Islet of Langerhans (tissue), 1 donor: Measurements from ENCODE around the gene TENT4B.
"Not testable (repeated sequence)": the region's sequence is repeated elsewhere in the genome, so short reads cannot be mapped to it uniquely, and the experiment has no call there.

ENCODE experiments used
- FAIRE-seq: peaks from one replicate; lab custom pipeline; 2011; peaks lifted over from hg19 to GRCh38; lab: Jason Lieb, UNC

The TENT4B gene

DNA sequence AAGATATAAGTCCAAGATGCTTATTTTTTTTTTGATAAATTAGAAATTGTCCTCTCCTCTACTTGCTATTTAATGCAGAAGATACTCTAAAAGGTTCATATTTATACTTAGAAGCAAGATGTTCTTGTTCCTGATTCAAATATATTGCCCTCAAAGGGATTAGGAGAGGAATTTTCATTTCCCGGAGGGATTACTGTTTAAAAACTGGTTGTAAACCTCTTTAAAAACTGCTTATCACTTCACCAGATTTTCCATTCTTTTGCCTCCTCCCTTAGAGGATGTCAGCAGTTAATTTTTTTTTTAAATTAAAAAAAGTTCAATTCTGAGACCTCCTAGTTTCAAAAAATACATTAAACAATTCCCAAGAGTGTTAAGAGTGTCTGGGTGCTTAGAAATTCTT, 2.8 kb downstream of the TENT4B start:
- no peak for FAIRE-seq

DNA sequence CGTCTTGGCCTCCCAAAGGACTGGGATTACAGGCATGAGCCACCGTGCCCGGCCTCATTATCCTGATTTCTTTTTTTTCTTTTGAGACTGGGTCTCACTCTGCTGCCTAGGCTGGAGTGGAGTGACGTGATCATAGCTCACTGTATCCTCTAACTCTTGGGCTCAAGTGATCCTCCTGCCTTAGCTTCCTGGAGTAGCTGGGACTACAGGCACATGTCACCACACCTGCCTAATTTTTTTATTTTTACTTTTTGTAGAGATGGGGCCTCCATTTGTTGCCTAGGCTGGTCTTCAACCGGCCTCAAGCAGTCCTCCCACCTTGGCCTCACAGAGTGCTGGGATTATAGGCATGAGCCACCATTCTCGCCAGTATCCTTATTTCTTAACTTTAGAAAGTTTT, 3.5 kb downstream of the TENT4B start:
- no peak for FAIRE-seq

DNA sequence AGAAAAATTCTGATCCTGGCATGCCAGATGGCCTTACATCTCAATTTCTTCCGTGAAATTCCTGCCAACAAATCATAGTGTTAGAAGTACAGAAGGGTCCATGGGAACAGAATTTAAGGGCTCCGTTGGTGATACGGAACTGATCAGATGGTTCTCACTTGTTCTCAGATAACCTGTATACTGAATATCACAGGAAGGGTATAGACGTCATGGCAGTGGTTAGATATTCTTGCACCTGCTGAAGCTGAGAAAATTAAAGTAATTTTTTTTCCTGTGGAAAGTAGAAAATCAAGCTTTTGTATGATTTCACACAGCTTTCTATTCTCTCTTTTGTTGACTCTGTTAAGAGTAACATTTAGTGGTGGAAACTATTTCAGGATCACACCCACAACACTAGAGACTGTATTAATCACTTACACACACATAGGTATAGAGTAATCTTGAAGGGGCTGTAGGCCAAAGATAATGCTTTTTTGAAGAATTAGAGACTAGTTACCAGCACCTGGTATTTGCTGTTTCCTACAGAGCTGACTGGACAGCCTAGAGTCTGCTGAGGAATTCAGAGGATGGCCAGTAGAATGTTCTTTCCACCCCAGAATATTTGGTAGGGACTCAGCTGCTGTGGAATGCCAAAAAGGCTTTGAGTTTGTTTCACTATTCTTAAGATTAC, 7.5 kb downstream of the TENT4B start:
- FAIRE-seq = no peak

DNA sequence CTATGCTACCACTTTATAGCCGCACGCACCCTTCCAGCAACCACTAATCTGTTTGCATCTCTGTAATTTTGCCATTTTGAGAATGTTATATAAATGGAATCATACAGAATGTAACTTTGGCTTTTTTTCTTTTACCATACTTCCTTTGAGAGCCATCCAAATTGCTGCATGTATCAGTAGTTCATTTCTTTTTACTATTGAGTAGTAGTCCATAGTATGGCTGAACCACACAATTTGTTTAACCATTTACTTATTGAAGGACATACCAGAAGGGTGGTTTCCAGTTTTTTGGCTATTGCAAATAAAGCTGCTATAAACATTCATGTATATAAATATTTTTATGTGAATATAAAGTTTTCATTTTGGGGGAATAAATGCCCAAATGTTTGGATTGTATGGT, 8.8 kb downstream of the TENT4B start:
- FAIRE-seq = no peak

DNA sequence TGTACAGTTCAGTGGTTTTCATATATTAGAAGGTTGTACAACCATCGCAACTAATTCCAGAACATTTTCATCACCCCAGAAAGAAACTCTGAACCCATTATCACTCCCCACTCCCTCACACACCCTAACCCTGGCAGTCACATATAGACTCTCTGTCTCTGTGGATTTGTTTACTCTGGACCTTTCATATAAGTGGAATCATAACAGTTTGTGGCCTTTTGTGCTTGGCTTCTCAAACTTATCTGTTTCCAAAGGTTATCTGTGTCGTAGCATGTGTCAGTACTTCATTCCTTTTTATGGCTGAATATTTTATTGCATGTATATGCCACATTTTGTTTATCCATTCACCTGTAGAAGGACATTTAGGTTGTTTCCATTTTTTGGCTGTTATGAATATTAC, 12.4 kb downstream of the TENT4B start:
- FAIRE-seq = no peak

DNA sequence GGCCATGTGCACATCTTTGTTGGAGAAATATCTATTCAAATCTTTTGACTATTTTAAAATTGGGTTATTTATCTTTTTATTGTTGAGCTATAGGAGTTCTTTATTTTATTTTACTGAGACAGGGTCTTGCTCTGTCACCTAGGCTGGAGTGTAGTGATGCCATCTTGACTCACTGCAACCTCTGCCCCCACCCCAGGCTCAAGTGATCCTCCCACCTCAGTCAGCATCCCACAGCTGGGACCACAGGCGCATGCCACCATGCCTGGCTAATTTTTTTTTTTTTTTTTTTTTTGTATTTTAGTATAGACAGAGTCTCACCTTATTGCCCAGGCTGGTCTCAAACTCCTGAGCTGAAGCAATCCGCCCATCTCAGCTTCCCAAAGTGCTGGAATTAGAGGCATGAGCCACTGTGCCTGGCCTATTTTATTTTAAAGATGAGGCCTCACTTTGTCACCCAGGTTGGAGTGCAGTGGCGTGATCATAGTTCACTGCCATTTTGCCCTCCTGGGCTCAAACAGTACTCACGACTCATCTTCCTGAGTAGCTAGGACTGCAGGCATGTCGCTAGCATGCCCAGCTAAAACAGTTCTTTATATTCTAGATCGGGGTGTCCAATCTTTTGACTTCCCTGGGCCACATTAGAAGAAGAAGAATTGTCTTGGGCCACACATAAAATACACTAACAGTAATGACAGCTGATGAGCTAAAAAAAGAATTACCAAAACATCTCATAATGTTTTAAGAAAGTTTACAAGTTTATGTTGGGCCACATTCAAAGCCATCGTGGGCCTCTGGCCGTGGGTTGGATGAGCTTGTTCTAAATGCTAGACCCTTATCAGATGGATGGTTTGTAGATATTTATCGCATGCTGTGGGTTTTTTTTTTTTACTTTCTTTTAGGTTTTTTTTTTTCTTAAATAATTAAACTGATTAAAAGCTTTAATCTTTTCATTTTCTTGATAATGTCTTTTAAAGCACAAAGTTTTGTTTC, 13.7 kb downstream of the TENT4B start:
- FAIRE-seq = peak; percentile 61

DNA sequence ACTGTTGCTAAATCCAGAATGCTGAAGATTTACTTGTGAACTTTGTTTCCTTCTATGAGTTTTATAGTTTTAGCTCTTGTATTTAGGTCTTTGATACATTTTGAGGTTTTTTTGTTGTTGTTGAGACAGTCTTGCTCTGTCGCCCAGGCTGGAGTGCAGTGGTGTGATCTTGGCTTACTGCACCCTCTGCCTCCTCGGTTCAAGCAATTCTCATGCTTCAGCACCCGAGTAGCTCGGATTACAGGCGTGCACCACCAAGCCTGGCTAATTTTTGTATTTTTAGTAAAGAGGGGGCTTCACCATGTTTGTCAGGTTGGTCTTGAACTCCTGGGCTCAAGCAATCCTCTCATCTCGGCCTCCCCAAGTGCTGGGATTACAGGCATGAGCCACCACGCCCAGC, 14.4 kb downstream of the TENT4B start:
- FAIRE-seq = no peak

DNA sequence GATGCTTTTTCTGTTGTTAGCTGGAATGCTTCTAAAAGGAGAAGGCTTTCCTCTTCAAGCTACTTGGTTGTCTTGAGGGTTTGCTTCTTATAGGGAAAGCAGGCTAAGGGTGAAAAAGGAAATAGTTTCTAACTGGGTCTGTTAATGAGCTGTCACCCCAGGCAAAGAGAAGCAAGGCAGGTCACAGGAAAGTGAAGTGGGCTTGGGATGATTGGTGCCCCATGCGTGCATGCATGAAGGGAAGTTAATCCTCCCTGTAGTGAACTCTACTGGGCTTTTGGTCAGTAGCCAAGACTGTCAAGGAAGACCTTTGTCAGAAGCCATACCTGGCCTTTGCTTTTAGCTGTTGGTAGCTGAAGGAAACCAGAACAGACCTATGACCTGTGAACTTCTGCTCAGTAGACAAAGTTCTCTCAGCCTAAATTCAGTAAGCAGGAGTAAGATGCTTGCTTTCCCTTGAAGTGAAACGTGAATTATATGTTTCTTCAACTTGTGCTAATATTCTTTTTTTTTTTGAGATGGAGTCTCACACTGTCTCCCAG, 16.5 kb downstream of the TENT4B start:
- no peak for FAIRE-seq

DNA sequence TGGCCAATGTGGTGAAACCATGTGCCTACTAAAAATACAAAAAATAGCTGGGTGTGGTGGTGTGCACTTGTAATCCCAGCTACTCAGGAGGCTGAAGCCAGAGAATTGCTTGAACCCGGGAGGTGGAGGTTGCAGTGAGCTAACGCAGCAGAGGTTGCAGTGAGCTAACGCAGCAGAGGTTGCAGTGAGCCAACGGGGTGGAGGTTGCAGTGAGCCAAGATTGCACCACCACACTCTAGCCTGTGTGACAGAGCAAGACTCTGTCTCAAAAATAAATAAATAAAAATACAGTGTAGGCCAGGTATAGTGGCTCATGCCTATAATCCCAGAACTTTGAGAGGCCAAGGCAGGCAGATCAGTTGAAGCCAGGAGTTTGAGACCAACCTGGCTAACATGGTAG, 18.7 kb downstream of the TENT4B start:
- FAIRE-seq = not testable (repeated sequence)

DNA sequence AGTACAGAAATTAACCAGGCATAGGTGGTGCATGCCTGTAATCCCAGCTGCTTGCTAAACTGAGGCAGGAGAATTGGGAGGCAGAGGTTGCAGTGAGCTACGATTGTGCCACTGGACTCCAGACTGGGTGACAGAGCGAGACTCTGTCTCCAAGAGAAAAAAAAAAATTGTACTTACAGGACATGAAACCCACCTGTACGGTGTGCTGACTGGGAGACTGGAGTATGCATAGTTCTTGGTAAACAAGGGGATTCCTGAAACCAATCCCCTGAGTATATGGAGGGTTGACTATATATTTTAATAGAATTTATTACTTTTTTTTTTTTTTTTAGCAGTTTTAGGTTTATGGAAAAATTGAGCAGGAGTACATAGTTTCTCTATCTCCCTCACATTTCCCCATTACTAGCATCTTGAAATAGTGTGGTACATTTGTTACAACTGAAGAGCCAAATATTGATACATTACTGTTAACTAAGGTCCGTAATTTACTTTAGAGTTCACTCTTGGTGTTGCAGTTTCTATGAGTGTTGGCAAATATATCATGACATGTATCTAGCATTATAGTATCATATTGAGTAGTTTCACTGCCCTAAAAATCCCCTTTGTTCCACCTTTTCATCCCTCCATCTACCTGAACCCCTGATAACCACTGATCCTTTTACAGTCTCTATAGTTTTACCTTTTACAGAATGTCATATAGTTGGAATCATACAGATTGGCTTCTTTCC, 19.3 kb downstream of the TENT4B start:
- no peak for FAIRE-seq

DNA sequence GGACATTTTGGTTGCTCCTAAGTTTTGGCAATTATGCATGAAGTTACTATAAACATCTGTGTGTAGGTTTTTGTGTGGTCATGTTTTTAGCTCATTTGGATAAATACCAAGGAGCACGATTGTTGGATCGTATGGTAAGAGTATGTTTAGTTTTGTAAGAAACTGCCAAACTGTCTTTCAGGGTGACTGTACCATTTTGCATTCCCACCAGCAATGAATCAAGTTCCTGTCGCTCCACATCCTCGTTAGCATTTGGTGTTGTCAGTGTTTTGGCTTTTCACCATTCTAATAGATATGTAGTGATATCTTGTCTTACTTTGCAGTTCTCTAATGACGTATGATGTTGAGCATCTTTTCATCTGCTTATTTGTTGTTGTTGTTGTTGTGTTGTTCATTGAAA, 20.2 kb downstream of the TENT4B start:
- no peak for FAIRE-seq

DNA sequence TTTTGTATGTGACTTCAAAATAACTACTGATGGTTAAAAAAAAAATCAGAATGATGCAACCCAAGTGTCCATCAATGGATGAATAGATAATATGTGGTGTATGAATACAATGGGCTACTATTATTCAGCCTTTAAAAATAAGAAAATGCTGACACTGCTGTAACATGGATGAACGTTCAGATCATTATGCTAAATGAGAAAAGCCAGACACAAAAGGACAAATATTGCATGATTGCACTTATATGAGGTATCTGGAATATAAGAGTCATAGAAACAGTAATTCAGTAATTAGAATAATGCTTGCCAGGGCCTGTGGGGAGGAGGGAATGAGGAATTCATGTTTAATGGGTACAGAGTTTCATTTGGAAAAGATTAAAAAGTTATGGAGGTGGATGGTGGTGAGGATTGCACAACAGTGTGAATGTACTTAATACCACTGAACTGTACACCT, 25.4 kb downstream of the TENT4B start:
- peak; percentile 21 for FAIRE-seq

DNA sequence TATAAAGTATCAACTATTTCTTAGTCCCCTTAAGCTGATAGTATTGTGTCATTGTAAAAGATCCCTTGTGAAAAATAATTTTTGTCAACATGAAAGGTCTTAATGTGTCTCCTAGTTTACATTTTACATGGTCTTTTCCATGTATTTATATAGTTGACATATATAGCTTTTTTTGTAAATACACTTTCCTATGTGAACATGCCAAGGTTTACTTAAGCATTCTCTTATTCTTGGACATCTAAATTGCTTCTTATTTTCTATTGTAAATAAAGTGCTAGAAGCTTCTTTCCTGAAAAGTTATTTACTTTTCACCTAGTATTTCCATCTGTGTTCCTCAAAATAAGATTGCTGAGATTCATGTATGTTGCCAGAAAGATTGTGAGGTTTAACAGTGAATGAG, 29.3 kb downstream of the TENT4B start:
- no peak for FAIRE-seq

DNA sequence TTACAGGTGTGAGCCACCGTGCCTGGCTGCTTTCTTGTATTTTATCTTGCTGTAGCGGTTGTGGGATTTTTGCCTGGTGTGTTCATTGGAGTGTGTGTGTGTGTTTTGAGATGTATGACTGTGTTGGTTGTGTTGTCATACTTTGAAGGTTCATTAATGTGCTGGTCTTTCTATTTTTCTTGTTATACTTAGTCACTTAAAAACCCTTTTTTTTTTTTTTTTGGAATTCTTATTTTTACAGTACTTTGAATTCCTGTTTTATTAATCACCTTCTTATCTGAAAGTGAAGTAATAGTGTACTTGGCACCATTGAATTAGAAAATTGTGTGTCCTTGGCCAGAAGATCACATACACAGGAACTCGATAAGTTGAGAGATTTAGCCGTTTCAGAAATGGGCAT, 30.2 kb downstream of the TENT4B start:
- FAIRE-seq = no peak

DNA sequence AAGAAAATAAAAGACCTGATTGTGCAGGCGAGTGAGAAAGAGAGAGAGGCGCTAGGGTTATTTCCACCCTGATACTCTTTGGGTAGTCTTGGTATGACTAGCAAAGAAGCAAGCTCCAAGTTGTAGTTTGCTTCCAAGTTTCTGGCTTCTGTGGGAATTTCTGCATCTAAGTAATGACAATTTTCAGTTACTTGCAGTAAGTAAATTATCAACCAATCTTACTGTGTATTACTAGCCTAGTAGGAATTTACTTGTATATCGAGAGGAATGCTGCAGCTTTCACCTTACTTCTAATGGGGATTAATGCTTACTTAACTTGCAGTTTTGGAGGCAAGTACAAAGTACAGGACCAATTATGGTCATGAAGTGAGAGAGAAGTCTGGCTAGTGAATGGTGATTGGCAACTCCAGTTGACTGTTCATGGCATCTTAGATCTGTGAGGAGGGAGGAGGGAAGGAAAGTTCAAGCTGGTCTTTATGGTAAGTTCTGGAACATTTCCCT, 31.9 kb downstream of the TENT4B start:
- no peak for FAIRE-seq

DNA sequence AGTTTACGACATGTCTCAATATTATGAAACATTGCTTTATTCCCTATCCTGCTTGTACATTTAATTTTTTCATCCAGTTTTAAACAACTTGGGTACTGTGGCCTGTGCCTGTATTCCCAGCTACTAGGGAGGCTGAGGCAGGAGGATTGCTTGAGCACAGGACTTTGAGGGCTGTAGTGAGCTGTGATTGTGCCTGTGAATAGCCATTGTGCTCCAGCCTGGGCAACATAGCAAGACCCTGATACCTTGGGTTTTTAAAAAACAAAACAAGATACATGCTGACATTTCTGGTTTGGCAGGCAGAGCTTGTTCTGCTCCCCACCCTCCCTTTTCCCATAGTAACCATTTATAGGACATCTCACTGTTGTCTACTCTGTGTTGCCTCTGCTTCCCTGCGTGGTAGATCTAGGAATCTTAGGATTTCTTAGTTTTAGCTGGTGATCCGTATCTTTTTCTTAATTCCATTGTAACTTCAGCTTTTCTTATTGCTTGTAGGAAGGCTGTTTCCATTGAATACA, 35.6 kb downstream of the TENT4B start:
- no peak for FAIRE-seq

DNA sequence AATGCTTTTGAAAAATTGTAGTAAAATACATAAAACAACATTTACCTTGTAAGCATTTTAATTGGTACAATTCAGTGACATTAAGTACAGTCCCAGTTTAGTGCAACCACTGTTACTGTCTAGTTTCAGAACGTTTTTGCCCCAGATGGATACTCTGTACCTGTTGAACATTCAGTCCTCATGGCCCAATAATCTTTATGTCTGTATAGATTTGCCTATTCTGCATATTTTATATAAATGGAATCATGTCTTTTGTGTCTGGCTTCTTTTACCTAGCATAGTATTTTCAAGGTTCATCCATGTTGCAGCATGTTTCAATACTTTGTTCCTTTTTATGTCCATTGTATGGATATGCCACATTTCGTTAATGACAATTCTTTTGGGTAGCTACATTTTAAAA, 37.2 kb downstream of the TENT4B start:
- FAIRE-seq = no peak

DNA sequence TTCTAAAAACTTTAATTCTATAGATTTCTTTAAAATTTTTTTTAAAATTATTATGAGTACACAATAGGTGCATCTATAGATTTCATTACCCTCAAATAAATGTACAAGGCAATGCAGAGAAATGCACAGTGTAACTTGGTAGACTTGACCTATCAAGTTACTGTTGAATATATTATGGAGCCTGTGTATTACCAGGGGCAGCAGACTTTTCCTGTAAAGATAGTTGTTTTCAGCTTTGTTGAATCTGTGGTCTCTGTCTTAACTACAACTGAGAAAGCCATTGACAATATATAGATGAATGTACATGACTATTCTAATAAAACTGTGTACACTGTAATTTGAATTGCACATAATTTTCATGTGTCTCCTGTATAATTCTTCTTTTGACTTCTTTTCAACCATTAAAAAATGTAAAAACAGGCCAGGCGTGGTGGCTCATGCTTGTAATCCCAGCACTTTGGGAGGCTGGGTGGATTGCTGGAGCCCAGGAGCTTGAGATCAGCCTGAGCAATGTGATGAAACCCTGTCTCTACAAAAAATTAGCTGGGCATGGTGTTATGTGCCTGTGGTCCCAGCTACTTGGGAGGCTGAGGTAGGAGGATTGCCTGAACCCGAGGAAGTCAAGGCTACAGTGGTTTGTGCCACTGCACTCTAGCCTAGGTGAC, 39.4 kb downstream of the TENT4B start:
- no peak for FAIRE-seq

DNA sequence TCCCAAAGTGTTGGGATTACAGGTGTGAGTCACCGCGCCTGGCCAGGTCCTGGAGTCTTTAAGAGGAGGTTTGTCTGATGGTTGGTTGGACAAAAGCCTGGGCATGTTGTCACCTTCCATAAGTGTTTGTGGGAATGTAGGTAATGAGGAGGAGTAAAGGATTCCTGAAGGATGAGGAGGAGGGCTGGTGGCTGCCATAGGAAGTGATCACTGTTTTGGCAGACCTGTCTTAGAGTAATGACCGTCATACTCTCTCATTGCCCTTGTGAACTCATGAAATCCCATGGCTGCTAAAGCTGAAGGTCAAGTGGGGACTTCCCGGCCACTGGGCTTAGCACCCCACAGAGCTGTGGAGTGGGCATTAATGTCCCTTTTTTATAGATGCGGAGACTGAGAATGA, 40.5 kb downstream of the TENT4B start:
- FAIRE-seq = no peak

DNA sequence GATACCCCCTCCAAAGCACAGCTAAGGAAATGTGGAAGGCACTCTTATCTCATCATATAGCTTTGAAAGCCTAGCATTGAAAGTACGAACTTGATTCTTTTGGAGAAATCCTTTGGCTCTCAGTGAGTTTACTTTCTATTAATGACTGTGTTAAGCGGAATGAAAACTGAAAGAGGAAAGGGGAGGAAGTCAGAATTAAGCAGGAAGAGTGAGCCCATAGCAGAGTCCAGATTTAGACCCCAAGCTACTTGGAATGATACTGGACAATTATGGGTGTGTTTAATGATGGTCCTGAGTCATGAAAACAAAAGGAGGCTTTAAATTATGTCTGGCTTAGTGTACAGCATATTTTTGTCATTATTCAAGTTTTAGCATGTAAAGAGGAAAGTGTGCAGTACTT, 42.2 kb downstream of the TENT4B start:
- FAIRE-seq = no peak

DNA sequence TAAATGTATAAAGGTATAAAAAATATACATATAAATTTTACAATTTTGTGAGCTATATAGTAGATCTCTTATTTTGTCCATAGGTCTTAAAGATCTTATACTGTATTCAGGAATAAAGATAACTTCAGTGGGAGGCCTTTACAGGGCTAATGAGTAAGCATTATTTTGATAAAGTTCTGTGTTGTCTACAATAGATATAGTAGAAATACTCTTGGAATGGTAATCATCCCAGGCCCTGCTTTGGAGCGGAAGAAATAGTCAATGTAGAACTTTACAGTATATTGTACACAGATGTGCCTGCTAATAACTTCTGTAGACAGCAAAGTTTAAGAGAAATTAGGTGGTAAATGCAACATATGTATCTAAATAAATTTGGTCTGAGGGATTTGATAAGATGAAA, 42.6 kb downstream of the TENT4B start:
- FAIRE-seq = no peak

DNA sequence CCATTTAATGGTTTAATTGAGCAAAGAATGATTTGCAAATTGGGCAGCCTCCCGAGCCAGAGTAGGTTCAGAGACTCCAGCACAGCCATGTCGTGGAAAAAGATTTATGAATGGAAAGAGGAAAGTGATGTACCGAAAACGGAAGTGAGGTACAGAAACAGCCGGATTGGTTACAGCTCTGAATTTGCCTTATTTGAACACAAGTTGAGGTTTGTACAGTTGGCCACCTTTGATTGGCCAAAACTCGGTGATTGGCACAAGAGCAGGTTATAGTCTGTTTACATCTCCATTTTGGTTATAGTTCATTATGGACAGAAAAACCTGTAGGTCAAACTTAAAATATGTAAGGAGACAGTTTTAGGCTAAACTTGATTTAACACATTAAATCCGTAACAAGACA, 44.5 kb downstream of the TENT4B start:
- no peak for FAIRE-seq
